Bronchial epithelial cell (primary cell): ENCODE data around the gene TTLL13. TPM values are rescaled to one million over a fixed set of nuclear protein-coding genes. Genes with fewer than 3 reads are reported as not detected.

Experiments
- DNase-seq: peaks from one replicate; pipeline ENCODE4 v3.0.0-alpha.2; 2010; ENCODE audit warnings: low read depth
- FAIRE-seq: peaks from 2 replicates; lab custom pipeline; 2011; peaks lifted over from hg19 to GRCh38; lab: Jason Lieb, UNC
- H3K27me3 ChIP-seq: 2 replicates; pipeline ENCODE4 v1.5.1; 2011; ENCODE audit warnings: low read length; ENCODE audit not compliant: control insufficient read depth, insufficient read depth
- H3K36me3 ChIP-seq: 2 replicates; pipeline ENCODE4 v1.5.1; 2011; ENCODE audit warnings: low read length; ENCODE audit not compliant: control insufficient read depth, insufficient read depth
- H3K4me3 ChIP-seq: 2 replicates; pipeline ENCODE4 v1.5.1; 2011; ENCODE audit warnings: mild to moderate bottlenecking, low read depth, low read length, control low read depth
- CTCF ChIP-seq: IDR thresholded peaks from 2 replicates; pipeline ENCODE4 v1.5.1; 2011; ENCODE audit warnings: mild to moderate bottlenecking, moderate library complexity, low read length, control low read depth, inconsistent platforms; ENCODE audit not compliant: insufficient read depth, severe bottlenecking
- total RNA-seq: library from RNA; depleted of rRNA; stranded (reverse); fragments of >200 nt; gene quantifications from 2 replicates; pipeline ENCODE4 v1.2.1, GENCODE V29; 2014

TTLL13 gene
- total RNA-seq, 1 donor from 2014 or later, result under 0.01 TPM

DNA sequence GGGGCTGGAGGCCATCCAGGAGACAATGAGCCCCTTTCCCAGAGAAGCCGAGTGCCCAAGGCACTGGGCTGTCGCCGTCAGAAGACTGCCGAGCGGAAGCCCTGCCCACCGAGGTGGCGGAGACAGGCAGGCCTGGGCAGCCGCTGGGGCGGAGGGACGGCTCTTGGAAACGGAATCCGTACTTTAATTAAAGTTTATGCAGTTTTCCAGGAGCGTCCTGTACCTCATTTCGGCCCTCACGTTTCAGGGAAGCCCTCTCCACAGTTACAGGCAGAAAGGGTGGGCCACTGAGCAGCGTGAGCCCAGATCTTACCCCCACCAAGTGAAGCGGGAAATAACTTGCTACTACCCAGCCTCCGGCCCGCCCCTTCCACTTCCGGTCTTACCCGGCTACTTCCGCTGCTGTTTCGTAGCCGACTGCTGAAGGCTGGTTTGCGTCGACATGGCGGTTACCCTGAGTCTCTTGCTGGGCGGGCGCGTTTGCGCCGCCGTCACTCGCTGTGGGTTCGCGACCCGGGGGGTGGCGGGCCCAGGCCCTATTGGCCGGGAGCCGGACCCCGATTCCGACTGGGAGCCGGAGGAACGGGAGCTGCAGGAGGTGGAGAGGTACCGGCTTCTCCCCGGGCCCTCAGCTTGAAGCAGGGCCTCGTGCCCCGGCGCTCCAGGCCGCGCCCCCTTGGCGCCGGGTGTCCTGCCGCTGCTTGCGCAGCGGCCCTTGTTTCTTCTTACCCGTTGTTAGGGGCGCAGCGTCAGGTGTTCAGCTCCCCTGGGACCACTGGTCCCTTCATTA, 16.1 kb downstream of the TTLL13 start, which contains the start of gene NGRN:
NGRN (plus strand) TSS at position 402 of the 790 bp plus-strand sequence; CDS start at position 443, 41 bp downstream.
- peak; percentile 83 for DNase-seq
- FAIRE-seq, result no peak
- H3K27me3 ChIP-seq, result no peaks in the 10 kb centered on the region
- no peaks in the 10 kb centered on the region for H3K36me3 ChIP-seq
- peak within 1 kb of the TSS; percentile 51 for H3K4me3 ChIP-seq
- TF ChIP-seq CTCF, result no peak

- FAIRE-seq (no peak), DNase-seq (peak; percentile 46)
- TF ChIP-seq CTCF, result no peak
- Histone ChIP-seq H3K36me3 (peaks cover 2% of the 10 kb centered on the region), H3K27me3 (no peaks in the 10 kb centered on the region), H3K4me3 (peak overlapping the region; percentile 51)
Observed at GRCh38 chr15:90266061-90266431, 16.7 kb downstream of the TTLL13 start.

- no peak for TF ChIP-seq CTCF
- FAIRE-seq (no peak), DNase-seq (no peak)
- Histone ChIP-seq H3K27me3 (no peaks in the 10 kb centered on the region), H3K4me3 (peak overlapping the region; percentile 51), H3K36me3 (peaks cover 4% of the 10 kb centered on the region)
Observed at GRCh38 chr15:90266485-90266884, 17.1 kb downstream of the TTLL13 start.

DNA sequence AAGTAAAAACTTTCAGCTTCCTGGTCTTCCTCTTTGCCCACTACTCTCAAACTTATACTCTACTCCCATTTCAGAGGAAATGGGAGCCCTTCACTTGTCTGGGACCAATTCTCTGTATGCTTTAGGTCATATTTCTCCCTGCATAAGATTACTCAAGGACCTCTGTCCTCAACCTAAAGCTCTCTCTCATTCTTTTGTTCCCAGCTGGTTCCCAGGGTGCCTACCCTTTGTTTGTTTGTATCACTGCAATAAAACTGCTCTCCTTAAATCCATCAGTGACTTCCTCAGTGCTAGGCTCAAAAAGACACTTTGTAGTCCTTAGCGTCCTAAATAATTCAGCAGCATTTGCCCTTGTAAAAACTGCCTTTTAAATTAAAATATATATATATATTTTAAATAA, 19.1 kb downstream of the TTLL13 start:
- FAIRE-seq (no peak), DNase-seq (no peak)
- Histone ChIP-seq H3K27me3 (no peaks in the 10 kb centered on the region), H3K36me3 (peaks cover 11% of the 10 kb centered on the region), H3K4me3 (no peak overlapping the region)
- no peak for TF ChIP-seq CTCF

DNA sequence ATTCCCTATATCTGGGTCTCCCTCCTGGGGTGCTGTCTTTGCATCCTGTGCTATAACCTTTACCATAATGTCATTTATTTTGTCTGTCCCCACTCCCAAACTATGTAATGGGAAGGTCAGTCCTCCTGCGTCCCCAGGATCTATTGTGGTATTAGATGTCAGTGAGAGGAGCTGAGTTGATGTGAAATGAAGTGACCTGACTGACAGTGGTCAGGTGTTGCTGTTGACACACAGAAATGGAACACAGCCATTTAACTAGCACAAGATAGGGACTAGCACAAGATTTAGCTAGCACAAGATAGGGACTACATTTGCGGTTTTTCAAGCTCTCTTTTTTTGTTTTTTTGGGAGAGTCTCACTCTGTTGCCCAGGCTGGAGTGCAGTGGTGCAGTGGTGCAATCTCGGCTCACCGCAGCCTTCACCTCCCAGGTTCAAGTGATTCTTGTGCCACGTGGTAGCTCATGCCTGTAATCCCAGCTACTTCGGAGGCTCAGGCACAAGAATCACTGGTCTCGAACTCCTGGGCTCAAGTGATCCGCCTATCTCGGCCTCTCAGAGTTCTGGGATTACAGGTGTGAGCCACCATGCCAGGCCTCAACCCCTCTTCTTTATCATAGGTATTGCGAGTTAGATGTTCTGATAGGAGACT, 21.3 kb downstream of the TTLL13 start:
- FAIRE-seq (no peak), DNase-seq (no peak)
- H3K36me3 ChIP-seq, result peaks cover 13% of the 10 kb centered on the region

More for the DNA sequence above, 21.3 kb downstream of the TTLL13 start:
- no peak for TF ChIP-seq CTCF
- Histone ChIP-seq H3K4me3 (no peak overlapping the region), H3K27me3 (no peaks in the 10 kb centered on the region)
